Osteocyte (in vitro differentiated cells): ENCODE data around the gene ARHGDIG. TPM values are rescaled to one million over a fixed set of nuclear protein-coding genes. Genes with fewer than 3 reads are reported as not detected.
A peak's percentile ranks its signal among the peaks of the same experiment; 100 is the strongest.

Source experiments
- DNase-seq: peaks from one replicate; pipeline ENCODE4 v3.0.0; 2021; ENCODE audit warnings: mixed read lengths; ENCODE audit not compliant: unreplicated experiment; ENCODE audit errors: extremely low spot score
- H3K27ac Mint-ChIP-seq: one replicate; pipeline ENCODE4 v1.8.0; 2021; ENCODE audit warnings: mild to moderate bottlenecking, mixed read lengths; ENCODE audit not compliant: unreplicated experiment
- H3K27me3 Mint-ChIP-seq: one replicate; pipeline ENCODE4 v1.8.0; 2021; ENCODE audit warnings: mixed read lengths; ENCODE audit not compliant: unreplicated experiment
- H3K36me3 Mint-ChIP-seq: one replicate; pipeline ENCODE4 v1.8.0; 2021; ENCODE audit warnings: mixed read lengths; ENCODE audit not compliant: unreplicated experiment
- H3K4me1 Mint-ChIP-seq: one replicate; pipeline ENCODE4 v1.8.0; 2021; ENCODE audit warnings: mixed read lengths; ENCODE audit not compliant: unreplicated experiment
- H3K4me3 Mint-ChIP-seq: one replicate; pipeline ENCODE4 v1.8.0; 2021; ENCODE audit warnings: mild to moderate bottlenecking, moderate library complexity, mixed read lengths; ENCODE audit not compliant: unreplicated experiment
- H3K9me3 Mint-ChIP-seq: one replicate; pipeline ENCODE4 v1.8.0; 2021; ENCODE audit warnings: mixed read lengths; ENCODE audit not compliant: unreplicated experiment
- CTCF ChIP-seq: fragments of 200-600 bp; sonication (generic); IDR thresholded peaks from 2 replicates; pipeline ENCODE4 v1.5.0; 2021; ENCODE audit warnings: antibody characterized with exemption, mild to moderate bottlenecking, moderate library complexity
- total RNA-seq: library from RNA; stranded (reverse); gene quantifications from 2 replicates; pipeline ENCODE4 v1.2.1, GENCODE V29; 2021

ARHGDIG gene
- total RNA-seq, 1 donor from 2014 or later: 0.54 TPM

DNA sequence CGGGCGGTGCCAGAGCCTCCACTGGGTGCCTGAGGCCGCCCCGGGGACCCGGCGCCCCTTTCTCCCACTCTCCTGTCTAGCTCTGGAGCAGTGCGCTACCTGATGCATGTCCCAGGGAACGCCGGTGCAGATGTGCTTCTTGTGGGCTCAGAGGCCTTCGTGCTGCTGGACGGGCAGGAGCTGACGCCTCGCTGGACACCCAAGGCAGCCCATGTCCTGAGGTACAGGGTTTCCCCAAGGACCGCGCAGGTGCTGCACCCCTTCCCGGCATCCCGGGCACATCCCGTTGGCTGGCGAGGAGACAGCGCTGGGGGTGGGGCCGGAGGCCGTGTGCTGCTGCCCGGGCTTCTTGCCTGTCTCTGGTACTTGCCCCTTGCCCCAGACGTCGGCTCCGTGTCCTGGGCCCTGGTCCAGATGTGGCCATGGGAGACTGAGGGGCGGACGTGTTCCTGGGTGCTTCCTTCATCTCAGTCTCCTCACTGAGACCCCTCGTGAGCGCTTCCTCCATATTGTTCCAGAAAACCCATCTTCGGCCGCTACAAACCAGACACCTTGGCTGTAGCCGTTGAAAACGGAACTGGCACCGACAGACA is 17.1 kb upstream of the ARHGDIG start:
- TF ChIP-seq CTCF: no peak
- H3K27ac Mint-ChIP-seq: no peak overlapping the region
- no peak for DNase-seq
- H3K9me3 Mint-ChIP-seq: no peaks in the 10 kb centered on the region
- H3K4me3 Mint-ChIP-seq: no peak overlapping the region
- H3K4me1 Mint-ChIP-seq: peaks cover 2% of the 10 kb centered on the region
- peaks cover 20% of the 10 kb centered on the region for H3K36me3 Mint-ChIP-seq
- H3K27me3 Mint-ChIP-seq: no peaks in the 10 kb centered on the region

DNA sequence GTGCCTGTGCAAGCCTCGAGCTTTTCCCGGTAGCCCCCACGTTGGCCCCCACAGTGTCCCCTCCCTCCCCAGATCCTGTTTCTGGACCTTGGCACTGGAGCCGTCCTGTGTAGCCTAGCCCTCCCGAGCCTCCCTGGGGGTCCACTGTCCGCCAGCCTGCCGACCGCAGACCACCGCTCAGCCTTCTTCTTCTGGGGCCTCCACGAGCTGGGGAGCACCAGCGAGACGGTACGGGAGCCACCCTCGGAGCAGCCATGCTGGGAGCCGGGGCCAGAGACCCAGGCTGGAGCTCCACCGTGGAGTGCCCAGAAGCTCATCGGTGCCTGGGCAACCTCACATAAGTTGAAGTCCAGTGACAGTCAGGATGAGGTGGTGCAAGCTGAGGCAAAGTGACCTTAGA is 16.4 kb upstream of the ARHGDIG start:
- Mint-ChIP-seq H3K36me3 (peaks cover 20% of the 10 kb centered on the region), H3K4me3 (no peak overlapping the region), H3K9me3 (no peaks in the 10 kb centered on the region), H3K27ac (no peak overlapping the region), H3K4me1 (peaks cover 2% of the 10 kb centered on the region), H3K27me3 (no peaks in the 10 kb centered on the region)
- TF ChIP-seq CTCF: no peak
- DNase-seq: no peak

DNA sequence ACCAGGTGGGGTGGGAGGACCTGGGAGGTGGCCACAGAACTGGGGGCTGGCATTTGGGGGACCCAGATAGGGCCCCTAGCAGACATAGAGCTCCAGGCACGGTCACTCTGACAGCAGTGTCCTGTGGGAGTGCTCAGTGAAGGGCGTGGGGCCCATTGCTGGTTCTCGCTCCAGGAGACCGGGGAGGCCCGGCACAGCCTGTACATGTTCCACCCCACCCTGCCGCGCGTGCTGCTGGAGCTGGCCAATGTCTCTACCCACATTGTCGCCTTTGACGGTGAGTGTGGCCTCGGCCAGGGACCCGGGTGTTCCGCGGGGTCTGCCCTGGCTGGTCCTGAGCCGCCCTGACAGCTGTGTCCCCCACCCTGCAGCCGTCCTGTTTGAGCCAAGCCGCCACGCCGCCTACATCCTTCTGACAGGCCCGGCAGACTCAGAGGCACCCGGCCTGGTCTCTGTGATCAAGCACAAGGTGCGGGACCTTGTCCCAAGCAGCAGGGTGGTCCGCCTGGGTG is 15.9 kb upstream of the ARHGDIG start:
- no peak overlapping the region for H3K27ac Mint-ChIP-seq
- H3K36me3 Mint-ChIP-seq: peaks cover 14% of the 10 kb centered on the region
- DNase-seq: peak; percentile 85
- H3K27me3 Mint-ChIP-seq: no peaks in the 10 kb centered on the region
- peaks cover 2% of the 10 kb centered on the region for H3K4me1 Mint-ChIP-seq
- H3K9me3 Mint-ChIP-seq: no peaks in the 10 kb centered on the region
- no peak for TF ChIP-seq CTCF
- no peak overlapping the region for H3K4me3 Mint-ChIP-seq

DNA sequence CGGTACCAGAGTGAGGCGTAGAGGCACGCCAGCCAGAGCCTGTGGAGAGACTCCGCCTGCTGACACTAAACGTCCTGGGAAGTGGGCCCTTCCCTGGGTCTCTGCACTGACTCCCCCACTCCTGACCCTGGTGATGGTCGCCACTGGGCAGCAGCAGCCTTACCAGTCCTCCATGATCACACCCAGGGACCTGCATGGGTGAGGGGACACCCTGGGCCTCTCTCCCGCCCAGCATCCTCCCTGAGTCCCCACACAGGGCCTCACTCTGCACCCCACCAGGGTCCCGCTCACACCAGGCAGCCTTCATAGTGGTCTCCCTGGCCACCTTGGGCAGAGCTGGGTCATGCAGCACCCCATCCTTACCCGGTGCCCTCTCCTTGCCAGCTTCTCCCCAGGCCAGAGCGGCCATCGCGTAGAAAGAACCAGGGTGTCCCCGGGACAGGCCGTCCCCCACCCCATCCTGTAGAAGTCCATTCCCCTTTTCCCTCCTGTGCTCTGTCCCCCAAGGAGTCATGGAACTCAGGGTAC is 15.3 kb upstream of the ARHGDIG start:
- no peaks in the 10 kb centered on the region for H3K27me3 Mint-ChIP-seq
- peaks cover 13% of the 10 kb centered on the region for H3K36me3 Mint-ChIP-seq
- DNase-seq: no peak
- H3K9me3 Mint-ChIP-seq: no peaks in the 10 kb centered on the region
- peaks cover 2% of the 10 kb centered on the region for H3K4me1 Mint-ChIP-seq
- no peak overlapping the region for H3K4me3 Mint-ChIP-seq
- TF ChIP-seq CTCF: no peak
- no peak overlapping the region for H3K27ac Mint-ChIP-seq

- H3K9me3 Mint-ChIP-seq: no peaks in the 10 kb centered on the region
- peaks cover 2% of the 10 kb centered on the region for H3K4me1 Mint-ChIP-seq
- H3K27me3 Mint-ChIP-seq: no peaks in the 10 kb centered on the region
- no peak for TF ChIP-seq CTCF
- H3K36me3 Mint-ChIP-seq: peaks cover 9% of the 10 kb centered on the region
- no peak overlapping the region for H3K4me3 Mint-ChIP-seq
- no peak overlapping the region for H3K27ac Mint-ChIP-seq
- DNase-seq: no peak
Observed at GRCh38 chr16:265711-266110, 14.7 kb upstream of the ARHGDIG start.
